Activated CD8-positive, alpha-beta T cell treated with anti-CD3 and anti-CD28 coated beads, Interleukin-2, amount 10 ng/mL, durations not matched to agents 7 days and 5 days (primary cell): ENCODE data around the gene PPP1R9B. TPM values are rescaled to one million over a fixed set of nuclear protein-coding genes. Genes with fewer than 3 reads are reported as not detected.

Experiments used
- ATAC-seq: fragments of 150-1000 bp; cut with Tn5 transposase; one replicate; pipeline ENCODE4 v1.10.0; 2021; ENCODE audit warnings: moderate library complexity
- CTCF ChIA-PET: fragments of 350-600 bp; sonication (Branson Sonifier 250); formaldehyde crosslinking; loops from one replicate; lab custom pipeline; 2021; ENCODE audit warnings: antibody characterized with exemption; lab: Charles Lee
- POLR2A ChIA-PET: fragments of 350-600 bp; sonication (Branson Sonifier 250); formaldehyde crosslinking; loops from one replicate; lab custom pipeline; 2021; ENCODE audit warnings: antibody characterized with exemption; lab: Charles Lee
- DNase-seq: peaks from one replicate; pipeline ENCODE4 v3.0.0-alpha.2; 2020
- H3K27ac Mint-ChIP-seq: one replicate; pipeline ENCODE4 v1.8.0; 2021; ENCODE audit warnings: mild to moderate bottlenecking, mixed read lengths
- H3K27me3 Mint-ChIP-seq: one replicate; pipeline ENCODE4 v1.8.0; 2021; ENCODE audit warnings: low read depth, mixed read lengths
- H3K36me3 Mint-ChIP-seq: one replicate; pipeline ENCODE4 v1.8.0; 2021; ENCODE audit warnings: low read depth, mixed read lengths
- H3K4me1 Mint-ChIP-seq: one replicate; pipeline ENCODE4 v1.8.0; 2021; ENCODE audit warnings: low read depth, mixed read lengths
- H3K4me3 Mint-ChIP-seq: one replicate; pipeline ENCODE4 v1.8.0; 2021; ENCODE audit warnings: mild to moderate bottlenecking, mixed read lengths
- H3K9me3 Mint-ChIP-seq: one replicate; pipeline ENCODE4 v1.8.0; 2022; ENCODE audit warnings: mixed read lengths; ENCODE audit not compliant: insufficient read depth
- total RNA-seq, 2 experiments: library from RNA; stranded (reverse); gene quantifications; one replicate each; pipeline ENCODE4 v1.2.3, GENCODE V29; 2021

The PPP1R9B gene
- total RNA-seq, 2 experiments from 2014 or later: 113 to 115 TPM

DNA sequence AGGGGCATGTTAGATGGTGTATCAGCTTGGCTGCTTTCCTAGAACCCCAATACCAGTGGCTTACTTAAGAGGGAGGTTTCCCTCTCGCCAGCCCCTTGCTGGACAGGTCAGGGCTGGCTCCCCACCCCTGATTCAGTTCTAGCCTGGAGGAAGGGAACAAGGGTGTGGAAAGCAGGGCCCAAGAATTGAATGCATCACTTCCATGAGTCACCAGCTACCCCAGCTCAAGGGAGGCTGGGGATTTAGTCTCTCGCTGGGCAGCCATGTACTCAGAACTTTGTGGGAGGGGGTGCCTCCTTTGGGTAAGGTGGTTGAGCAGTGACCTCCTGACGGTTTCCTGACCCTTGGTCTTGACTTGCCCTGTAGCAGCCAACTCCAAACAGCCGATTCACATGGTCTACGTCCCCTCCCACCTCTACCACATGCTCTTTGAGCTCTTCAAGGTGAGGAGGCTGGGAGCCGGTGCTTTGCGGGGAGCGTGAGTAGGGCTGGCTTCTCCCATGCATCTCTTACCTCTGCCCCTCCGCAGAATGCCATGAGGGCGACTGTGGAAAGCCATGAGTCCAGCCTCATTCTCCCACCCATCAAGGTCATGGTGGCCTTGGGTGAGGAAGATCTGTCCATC, 42.6 kb downstream of the PPP1R9B start:
- Mint-ChIP-seq H3K4me1 (no peaks in the 10 kb centered on the region), H3K27ac (no peak overlapping the region), H3K27me3 (no peaks in the 10 kb centered on the region), H3K9me3 (no peaks in the 10 kb centered on the region), H3K36me3 (no peaks in the 10 kb centered on the region), H3K4me3 (no peak overlapping the region)
- ChIA-PET POLR2A (no interaction called here), CTCF (interaction anchor here (0.9 to 2.9 kb wide), 3 partner anchors 14 to 92 kb away, joined by 3 to 26 read pairs (median 6); partner anchors contain the start of gene PDK2)
- ATAC-seq (no peak), DNase-seq (no peak)

- ATAC-seq: no peak
- no peak overlapping the region for H3K4me3 Mint-ChIP-seq
- H3K36me3 Mint-ChIP-seq: no peaks in the 10 kb centered on the region
- no peaks in the 10 kb centered on the region for H3K9me3 Mint-ChIP-seq
- no peak for DNase-seq
- no peaks in the 10 kb centered on the region for H3K27me3 Mint-ChIP-seq
- no peak overlapping the region for H3K27ac Mint-ChIP-seq
- ChIA-PET POLR2A (no interaction called here), CTCF (interaction anchor here (2.9 kb wide), 1 partner anchor 12 kb away, joined by 26 read pairs; the partner anchor contains the start of gene PDK2)
- no peaks in the 10 kb centered on the region for H3K4me1 Mint-ChIP-seq
Measured at GRCh38 chr17:50106393-50107131, 43.9 kb downstream of the PPP1R9B start.

DNA sequence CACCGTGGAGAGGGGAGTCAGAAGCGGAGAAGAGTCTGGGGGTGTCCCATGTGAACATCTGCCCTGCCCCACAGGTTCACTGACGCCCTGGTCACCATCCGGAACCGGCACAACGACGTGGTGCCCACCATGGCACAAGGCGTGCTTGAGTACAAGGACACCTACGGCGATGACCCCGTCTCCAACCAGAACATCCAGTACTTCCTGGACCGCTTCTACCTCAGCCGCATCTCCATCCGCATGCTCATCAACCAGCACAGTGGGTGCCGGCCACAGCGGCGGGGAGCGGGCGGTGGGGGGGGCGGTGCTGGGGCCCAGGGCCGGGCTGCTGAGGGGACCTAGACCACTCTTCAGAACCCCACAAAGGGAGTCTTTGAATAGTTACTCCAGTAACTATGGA, 44.7 kb downstream of the PPP1R9B start:
- Mint-ChIP-seq H3K27me3 (no peaks in the 10 kb centered on the region), H3K4me1 (no peaks in the 10 kb centered on the region), H3K27ac (no peak overlapping the region), H3K36me3 (no peaks in the 10 kb centered on the region), H3K4me3 (no peak overlapping the region), H3K9me3 (no peaks in the 10 kb centered on the region)
- ATAC-seq: no peak
- DNase-seq: no peak
- POLR2A ChIA-PET: no interaction called here
- CTCF ChIA-PET: interaction anchor here (3.6 kb wide), 1 partner anchor 12 kb away, joined by 24 read pairs; the partner anchor contains the start of gene PDK2

GRCh38 chr17:50103941-50104340, 46.5 kb downstream of the PPP1R9B start:
- no peaks in the 10 kb centered on the region for H3K36me3 Mint-ChIP-seq
- H3K4me1 Mint-ChIP-seq: peaks cover 10% of the 10 kb centered on the region
- DNase-seq (no peak), ATAC-seq (no peak)
- ChIA-PET CTCF (interaction anchor here (0.9 to 3.6 kb wide), 2 partner anchors 10 to 17 kb away, joined by 4 to 24 read pairs; partner anchors contain the start of gene PDK2), POLR2A (no interaction called here)
- H3K9me3 Mint-ChIP-seq: no peaks in the 10 kb centered on the region
- H3K27me3 Mint-ChIP-seq: no peaks in the 10 kb centered on the region
- no peak overlapping the region for H3K27ac Mint-ChIP-seq
- H3K4me3 Mint-ChIP-seq: no peak overlapping the region

DNA sequence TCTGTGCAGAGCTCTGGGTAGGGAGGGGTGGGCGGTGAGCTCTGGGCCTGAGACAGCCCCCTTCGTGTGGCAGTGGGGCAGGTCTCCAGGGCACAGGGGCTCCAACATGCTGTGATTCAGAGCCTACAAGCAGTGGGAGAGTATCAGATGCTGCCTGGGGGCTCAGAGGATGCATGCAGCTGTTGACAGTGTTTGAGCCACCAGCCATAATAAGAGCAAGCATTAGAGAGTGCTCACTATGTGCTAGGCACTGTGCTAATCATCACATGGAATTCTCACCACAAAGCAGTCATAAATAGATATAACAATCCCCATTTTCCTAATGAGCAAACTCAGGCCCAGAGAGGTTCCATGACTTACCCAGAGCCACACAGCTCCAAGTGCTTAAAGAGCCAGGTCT, 47.2 kb downstream of the PPP1R9B start:
- DNase-seq: no peak
- H3K4me1 Mint-ChIP-seq: peaks cover 10% of the 10 kb centered on the region
- ATAC-seq: no peak
- CTCF ChIA-PET: interaction anchor here (1.0 to 3.6 kb wide), 2 partner anchors 9 to 11 kb away, joined by 3 to 24 read pairs; partner anchors contain the start of gene PDK2
- H3K4me3 Mint-ChIP-seq: no peak overlapping the region
- no peaks in the 10 kb centered on the region for H3K27me3 Mint-ChIP-seq
- H3K36me3 Mint-ChIP-seq: peaks cover 2% of the 10 kb centered on the region
- H3K27ac Mint-ChIP-seq: no peak overlapping the region
- POLR2A ChIA-PET: no interaction called here
- H3K9me3 Mint-ChIP-seq: no peaks in the 10 kb centered on the region

GRCh38 chr17:50102164-50102991, 48.1 kb downstream of the PPP1R9B start:
- DNase-seq: no peak
- Mint-ChIP-seq H3K27me3 (no peaks in the 10 kb centered on the region), H3K4me1 (peaks cover 10% of the 10 kb centered on the region), H3K4me3 (no peak overlapping the region), H3K9me3 (no peaks in the 10 kb centered on the region), H3K36me3 (peaks cover 2% of the 10 kb centered on the region), H3K27ac (no peak overlapping the region)
- CTCF ChIA-PET: interaction anchor here (1.0 to 3.6 kb wide), 3 partner anchors 8 to 16 kb away, joined by 3 to 24 read pairs (median 3); partner anchors contain the start of gene PDK2
- ATAC-seq: no peak
- POLR2A ChIA-PET: no interaction called here

- H3K9me3 Mint-ChIP-seq: no peaks in the 10 kb centered on the region
- POLR2A ChIA-PET: no interaction called here
- CTCF ChIA-PET: interaction anchor here (1.2 to 1.4 kb wide), 2 partner anchors 15 to 68 kb away, joined by 3 read pairs; no protein-coding TSS in a partner anchor
- H3K4me3 Mint-ChIP-seq: no peak overlapping the region
- H3K4me1 Mint-ChIP-seq: peaks cover 10% of the 10 kb centered on the region
- ATAC-seq (no peak), DNase-seq (no peak)
- no peaks in the 10 kb centered on the region for H3K27me3 Mint-ChIP-seq
- H3K27ac Mint-ChIP-seq: no peak overlapping the region
- peaks cover 2% of the 10 kb centered on the region for H3K36me3 Mint-ChIP-seq
Measured at GRCh38 chr17:50101346-50102163, 48.9 kb downstream of the PPP1R9B start.

GRCh38 chr17:50100921-50101345, 49.5 kb downstream of the PPP1R9B start:
- no peaks in the 10 kb centered on the region for H3K9me3 Mint-ChIP-seq
- ChIA-PET POLR2A (no interaction called here), CTCF (interaction anchor here (1.2 to 11.0 kb wide), 2 partner anchors 14 to 69 kb away, joined by 3 to 115 read pairs; no protein-coding TSS in a partner anchor)
- H3K27ac Mint-ChIP-seq: no peak overlapping the region
- DNase-seq (no peak), ATAC-seq (no peak)
- no peaks in the 10 kb centered on the region for H3K27me3 Mint-ChIP-seq
- H3K4me1 Mint-ChIP-seq: peaks cover 14% of the 10 kb centered on the region
- H3K36me3 Mint-ChIP-seq: peaks cover 2% of the 10 kb centered on the region
- no peak overlapping the region for H3K4me3 Mint-ChIP-seq

GRCh38 chr17:50100480-50100883, 50.0 kb downstream of the PPP1R9B start:
- Mint-ChIP-seq H3K27me3 (no peaks in the 10 kb centered on the region), H3K27ac (no peak overlapping the region), H3K36me3 (peaks cover 2% of the 10 kb centered on the region), H3K4me1 (peaks cover 19% of the 10 kb centered on the region), H3K9me3 (no peaks in the 10 kb centered on the region), H3K4me3 (no peak overlapping the region)
- CTCF ChIA-PET: interaction anchor here (0.8 to 11.0 kb wide), 3 partner anchors 15 to 148 kb away, joined by 3 to 115 read pairs (median 3); no protein-coding TSS in a partner anchor
- no peak for ATAC-seq
- DNase-seq: no peak
- POLR2A ChIA-PET: no interaction called here

GRCh38 chr17:50099003-50099402, 51.5 kb downstream of the PPP1R9B start:
- H3K9me3 Mint-ChIP-seq: no peaks in the 10 kb centered on the region
- no peak for DNase-seq
- ChIA-PET CTCF (interaction anchor here (11.0 kb wide), 1 partner anchor 16 kb away, joined by 115 read pairs; no protein-coding TSS in a partner anchor), POLR2A (no interaction called here)
- no peak overlapping the region for H3K4me3 Mint-ChIP-seq
- no peak for ATAC-seq
- H3K36me3 Mint-ChIP-seq: peaks cover 2% of the 10 kb centered on the region
- no peak overlapping the region for H3K27ac Mint-ChIP-seq
- H3K4me1 Mint-ChIP-seq: peaks cover 33% of the 10 kb centered on the region
- H3K27me3 Mint-ChIP-seq: no peaks in the 10 kb centered on the region
